B cell (primary cell): ENCODE results near the gene LIN7A. TPM values are rescaled to one million over a fixed set of nuclear protein-coding genes. Genes with fewer than 3 reads are reported as not detected.

ENCODE experiments used
- ATAC-seq: fragments of 200-7000 bp; cut with Tn5 transposase; one replicate; pipeline ENCODE4 v1.10.0; 2021; ENCODE audit warnings: low read depth, mild to moderate bottlenecking, moderate number of reproducible peaks, moderate library complexity
- CTCF ChIA-PET: fragments of 350-600 bp; sonication (Branson Sonifier 250); formaldehyde crosslinking; loops from one replicate; lab custom pipeline; 2021; ENCODE audit warnings: antibody characterized with exemption, inconsistent platforms; lab: Charles Lee
- POLR2A ChIA-PET: fragments of 350-600 bp; sonication (Branson Sonifier 250); formaldehyde crosslinking; loops from one replicate; lab custom pipeline; 2021; ENCODE audit warnings: antibody characterized with exemption; lab: Charles Lee
- DNase-seq: peaks from one replicate; pipeline ENCODE4 v3.0.0; 2013
- H2AFZ ChIP-seq: 2 replicates; pipeline ENCODE4 v1.6.1; 2012; ENCODE audit warnings: mild to moderate bottlenecking, low read depth, low read length; ENCODE audit not compliant: insufficient read depth, poor library complexity, severe bottlenecking
- H3K27ac ChIP-seq, 2 donors: 1 replicate in 1 of 2; 2 replicates in 1 of 2; pipeline ENCODE4 v1.5.1; 2012 to 2013; ENCODE audit warnings: low read length in 2 of 2, mild to moderate bottlenecking in 2 of 2, moderate library complexity in 1 of 2
- H3K27me3 ChIP-seq, 4 experiments: fragments of 200-600 bp in 1 of 4; sonication (generic) in 1 of 4; replicated peaks in 1 of 4; 1 replicate in 2 of 4; 2 replicates in 2 of 4; pipeline versions ENCODE4 v1.6.1 to v1.7.0; 2013 to 2016; ENCODE audit warnings: low read length in 3 of 4, mild to moderate bottlenecking in 2 of 4, mixed read lengths in 1 of 4, moderate library complexity in 1 of 4; ENCODE audit not compliant: insufficient read depth in 4 of 4, control insufficient read depth in 3 of 4; ENCODE audit errors: control extremely low read depth in 1 of 4
- H3K36me3 ChIP-seq, 2 experiments: replicated peaks in 1 of 2; 1 replicate in 1 of 2; 2 replicates in 1 of 2; pipeline versions ENCODE4 v1.6.1 to v1.7.1; 2013; ENCODE audit warnings: low read length in 1 of 2; ENCODE audit not compliant: insufficient read depth in 2 of 2, control insufficient read depth in 1 of 2; ENCODE audit errors: control extremely low read depth in 1 of 2, extremely low read depth in 1 of 2
- H3K4me1 ChIP-seq, 2 donors: fragments of 200-600 bp in 1 of 2; sonication (generic) in 1 of 2; 1 replicate in 1 of 2; 2 replicates in 1 of 2; pipeline versions ENCODE4 v1.5.1 to v1.6.1; 2013 to 2017; ENCODE audit warnings: low read length in 2 of 2; ENCODE audit not compliant: control insufficient read depth in 2 of 2, insufficient read depth in 2 of 2
- H3K4me2 ChIP-seq: replicated peaks from 2 replicates; pipeline ENCODE3; 2012; ENCODE audit warnings: mild to moderate bottlenecking, low read depth, low read length; ENCODE audit not compliant: poor library complexity, severe bottlenecking
- H3K4me3 ChIP-seq, 5 experiments: fragments of 200-600 bp in 1 of 5; sonication (generic) in 1 of 5; 1 replicate in 3 of 5; 2 replicates in 2 of 5; pipeline versions ENCODE4 v1.5.1 to v1.7.0; 2011 to 2016; ENCODE audit warnings: low read length in 4 of 5, mild to moderate bottlenecking in 4 of 5, low read depth in 2 of 5, control low read depth in 1 of 5, moderate library complexity in 1 of 5; ENCODE audit not compliant: insufficient read depth in 1 of 5; ENCODE audit errors: control extremely low read depth in 1 of 5, extremely low read depth in 1 of 5
- H3K79me2 ChIP-seq: fragments of 200-600 bp; sonication (generic); one replicate; pipeline ENCODE4 v1.6.0; 2016; ENCODE audit warnings: low read length; ENCODE audit not compliant: control insufficient read depth, insufficient read depth
- H3K9ac ChIP-seq: fragments of 200-600 bp; sonication (generic); 2 replicates; pipeline ENCODE4 v1.6.1; 2017; ENCODE audit warnings: mild to moderate bottlenecking, low read length, moderate library complexity
- H3K9me3 ChIP-seq, 3 donors: one replicate each; pipeline versions ENCODE4 v1.6.1 to v1.7.1; 2013; ENCODE audit warnings: low read length in 2 of 3; ENCODE audit not compliant: control insufficient read depth in 2 of 3, insufficient read depth in 1 of 3; ENCODE audit errors: control extremely low read depth in 1 of 3
- H4K20me1 ChIP-seq: 2 replicates; pipeline ENCODE4 v1.6.0; 2012; ENCODE audit warnings: mild to moderate bottlenecking, low read length; ENCODE audit not compliant: insufficient read depth, control insufficient read depth, poor library complexity, severe bottlenecking
- H3K27ac Mint-ChIP-seq: one replicate; pipeline ENCODE4 v1.8.0; 2021; ENCODE audit warnings: mixed read lengths
- H3K27me3 Mint-ChIP-seq: one replicate; pipeline ENCODE4 v1.8.0; 2021; ENCODE audit warnings: mixed read lengths
- H3K4me1 Mint-ChIP-seq: one replicate; pipeline ENCODE4 v1.8.0; 2021; ENCODE audit warnings: mixed read lengths
- H3K4me3 Mint-ChIP-seq: one replicate; pipeline ENCODE4 v1.8.0; 2021; ENCODE audit warnings: mixed read lengths
- H3K9me3 Mint-ChIP-seq: one replicate; pipeline ENCODE4 v1.8.0; 2022; ENCODE audit warnings: mixed read lengths; ENCODE audit not compliant: insufficient read depth
- CTCF ChIP-seq: fragments of 200-600 bp; IDR thresholded peaks from one replicate; pipeline ENCODE4 v1.8.0; 2022; ENCODE audit warnings: antibody characterized with exemption, mild to moderate bottlenecking
- EZH2 ChIP-seq: IDR thresholded peaks from 2 replicates; pipeline ENCODE4 v1.6.1; 2012; ENCODE audit warnings: borderline replicate concordance, low read depth, mild to moderate bottlenecking, moderate library complexity, low read length; ENCODE audit not compliant: insufficient read depth, poor library complexity, severe bottlenecking
- WGBS: methylation state at CpG from one replicate; pipeline ENCODE4 v1.1.5; 2013; ENCODE audit warnings: missing lambda C conversion rate; ENCODE audit not compliant: insufficient coverage; 5-methylcytosine and 5-hydroxymethylcytosine counted together
- intact Hi-C: fragments of 100-400 bp; cut with micrococcal nuclease; formaldehyde crosslinking; loops from one replicate; pipeline ENCODE4 v1.10.0; 2022
- polyA plus RNA-seq: library from polyadenylated mRNA; depleted of rRNA; stranded (reverse); fragments of >200 nt; gene quantifications from 2 replicates; pipeline ENCODE4 v1.2.3, GENCODE V29; 2012
- total RNA-seq, 2 donors: library from RNA; stranded (reverse); fragments of 120-200 nt in 1 of 2; gene quantifications; 1 replicate in 1 of 2; 2 replicates in 1 of 2; pipeline versions ENCODE4 v1.2.3 to v1.2.4, GENCODE V29; 2013 to 2022

Gene LIN7A
- total and polyA plus RNA-seq, 2 donors (not counting 1 experiment from before 2014, with no cell fraction given) = 0.10 TPM; not detected in 1

- Histone ChIP-seq H3K4me1 (no peaks in the 10 kb centered on the region), H3K36me3 (no peaks in the 10 kb centered on the region), H2AFZ (no peak overlapping the region), H3K9me3 (no peaks in the 10 kb centered on the region), H3K9ac (no peak overlapping the region), H3K27me3 (no peaks in the 10 kb centered on the region), H3K27ac (no peak overlapping the region), H3K79me2 (no peaks in the 10 kb centered on the region), H4K20me1 (no peaks in the 10 kb centered on the region), H3K4me3 (no peak overlapping the region), H3K4me2 (no peak overlapping the region)
- CTCF ChIA-PET = no interaction called here
- Mint-ChIP-seq H3K4me1 (no peaks in the 10 kb centered on the region), H3K9me3 (no peaks in the 10 kb centered on the region), H3K27me3 (no peaks in the 10 kb centered on the region), H3K4me3 (no peak overlapping the region), H3K27ac (no peak overlapping the region)
- TF ChIP-seq CTCF = no peak
- no peak for TF ChIP-seq EZH2
- intact Hi-C loops = no loop called here
- WGBS = 100% methylated on average over 1 of the region's 3 CpGs
- DNase-seq (no peak), ATAC-seq (no peak)
- POLR2A ChIA-PET = no interaction called here
Measured at GRCh38 chr12:80867941-80868340, 69.8 kb downstream of the LIN7A start.

- Histone ChIP-seq H3K9me3 (no peaks in the 10 kb centered on the region), H2AFZ (no peak overlapping the region), H3K27me3 (no peaks in the 10 kb centered on the region), H3K27ac (no peak overlapping the region), H3K4me2 (no peak overlapping the region), H3K79me2 (no peaks in the 10 kb centered on the region), H3K36me3 (no peaks in the 10 kb centered on the region), H4K20me1 (no peaks in the 10 kb centered on the region), H3K9ac (no peak overlapping the region), H3K4me3 (no peak overlapping the region), H3K4me1 (no peaks in the 10 kb centered on the region)
- TF ChIP-seq CTCF (no peak), EZH2 (no peak)
- Mint-ChIP-seq H3K4me3 (no peak overlapping the region), H3K27me3 (no peaks in the 10 kb centered on the region), H3K9me3 (no peaks in the 10 kb centered on the region), H3K27ac (no peak overlapping the region), H3K4me1 (no peaks in the 10 kb centered on the region)
- ChIA-PET CTCF (no interaction called here), POLR2A (no interaction called here)
- WGBS = 83% methylated on average over 1 of the region's 4 CpGs
- DNase-seq (no peak), ATAC-seq (no peak)
- intact Hi-C loops = no loop called here
Measured at GRCh38 chr12:80864046-80864735, 73.5 kb downstream of the LIN7A start.
